IPS DF 19.7 (cell line): ENCODE measurements around the gene SMKR1.
"Not testable (repeated sequence)": the region's sequence is repeated elsewhere in the genome, so short reads cannot be mapped to it uniquely, and the experiment has no call there.

Source experiments
- DNase-seq: peaks from one replicate; pipeline ENCODE4 v3.0.0-alpha.2; 2013; ENCODE audit warnings: low read depth, low spot score

SMKR1 gene

GRCh38 chr7:129482781-129483180 is 19.6 kb upstream of the SMKR1 start:
- no peak for DNase-seq

- no peak for DNase-seq
These were observed 12.8 kb upstream of the SMKR1 start for GRCh38 chr7:129489491-129489890.

GRCh38 chr7:129492391-129492790 is 9.9 kb upstream of the SMKR1 start:
- no peak for DNase-seq

- DNase-seq = no peak
These were observed 8.8 kb upstream of the SMKR1 start for GRCh38 chr7:129493555-129493954.

GRCh38 chr7:129494041-129494440 is 8.3 kb upstream of the SMKR1 start:
- no peak for DNase-seq

- DNase-seq = no peak
These were observed 6.3 kb upstream of the SMKR1 start for GRCh38 chr7:129495987-129496386.

GRCh38 chr7:129496653-129497052 is 5.7 kb upstream of the SMKR1 start:
- DNase-seq = no peak

GRCh38 chr7:129497156-129497555 is 5.2 kb upstream of the SMKR1 start:
- no peak for DNase-seq

- DNase-seq = no peak
These were observed 4.3 kb upstream of the SMKR1 start for GRCh38 chr7:129498021-129498420.

- DNase-seq = no peak
These were observed 2.3 kb upstream of the SMKR1 start for GRCh38 chr7:129499999-129500398.

GRCh38 chr7:129502708-129503685 is 666 bp downstream of the SMKR1 start:
- DNase-seq = no peak

- DNase-seq = no peak
These were observed 1.4 kb downstream of the SMKR1 start for GRCh38 chr7:129503725-129504124.

- DNase-seq = no peak
These were observed 9.9 kb downstream of the SMKR1 start for GRCh38 chr7:129512192-129512591.

GRCh38 chr7:129513546-129513945 is 11.2 kb downstream of the SMKR1 start:
- no peak for DNase-seq

- no peak for DNase-seq
These were observed 12.4 kb downstream of the SMKR1 start for GRCh38 chr7:129514683-129515082.

- no peak for DNase-seq
These were observed 13.1 kb downstream of the SMKR1 start for GRCh38 chr7:129515381-129515780.

GRCh38 chr7:129517931-129518330 is 15.6 kb downstream of the SMKR1 start:
- DNase-seq = no peak

GRCh38 chr7:129519464-129519863 is 17.1 kb downstream of the SMKR1 start:
- DNase-seq = no peak

- no peak for DNase-seq
These were observed 20.0 kb downstream of the SMKR1 start for GRCh38 chr7:129522088-129522970.

GRCh38 chr7:129522971-129523340 is 20.6 kb downstream of the SMKR1 start:
- no peak for DNase-seq

- DNase-seq = no peak
These were observed 21.6 kb downstream of the SMKR1 start for GRCh38 chr7:129523924-129524323.

GRCh38 chr7:129524405-129524804 is 22.1 kb downstream of the SMKR1 start:
- DNase-seq = not testable (repeated sequence)
